Endothelial cell of umbilical vein (primary cell): ENCODE results near the gene LGALS4. TPM values are rescaled to one million over a fixed set of nuclear protein-coding genes. Genes with fewer than 3 reads are reported as not detected.

ENCODE experiments used
- BruUV-seq: library from RNA; stranded (reverse); fragments of 400-500 nt; replicated peaks from 2 replicates; lab custom pipeline; 2021; lab: Mats Ljungman, UMichigan
- CTCF ChIA-PET: fragments of 300-600, 350-600 bp; sonication (Branson Sonifier 250); formaldehyde crosslinking; loops from one replicate; lab custom pipeline; 2021; ENCODE audit warnings: antibody characterized with exemption, inconsistent platforms; lab: Charles Lee
- POLR2A ChIA-PET: fragments of 300-600, 350-600 bp; sonication (Branson Sonifier 250); formaldehyde crosslinking; loops from one replicate; lab custom pipeline; 2021; ENCODE audit warnings: antibody characterized with exemption, inconsistent platforms; lab: Charles Lee
- DNase-seq: peaks from one replicate; pipeline ENCODE4 v3.0.0-alpha.2; 2011; ENCODE audit warnings: low read depth, low spot score
- FAIRE-seq: peaks from 2 replicates; lab custom pipeline; 2011; peaks lifted over from hg19 to GRCh38; lab: Jason Lieb, UNC
- H2AFZ ChIP-seq: 2 replicates; pipeline ENCODE4 v1.6.0; 2012; ENCODE audit warnings: low read depth, low read length, control low read depth, inconsistent platforms
- H3K27ac ChIP-seq: 2 replicates; pipeline ENCODE4 v1.5.1; 2011; ENCODE audit warnings: low read depth, mild to moderate bottlenecking, control low read depth, low read length, moderate library complexity; ENCODE audit not compliant: insufficient read depth
- H3K27me3 ChIP-seq, 2 experiments: 2 replicates each; pipeline versions ENCODE4 v1.6.0 to v1.6.1; 2011; ENCODE audit warnings: low read length in 2 of 2, mixed read lengths in 1 of 2; ENCODE audit not compliant: control insufficient read depth in 2 of 2, insufficient read depth in 2 of 2
- H3K36me3 ChIP-seq, 2 experiments: 2 replicates in 1 of 2; 3 replicates in 1 of 2; pipeline ENCODE4 v1.5.1; 2011; ENCODE audit warnings: low read length in 2 of 2, mild to moderate bottlenecking in 1 of 2, moderate library complexity in 1 of 2; ENCODE audit not compliant: control insufficient read depth in 2 of 2, insufficient read depth in 2 of 2; ENCODE audit errors: extremely low read depth in 1 of 2
- H3K4me1 ChIP-seq: 3 replicates; pipeline ENCODE4 v1.5.1; 2011; ENCODE audit warnings: mild to moderate bottlenecking, low read length; ENCODE audit not compliant: control insufficient read depth, insufficient read depth; ENCODE audit errors: extremely low read depth
- H3K4me2 ChIP-seq: 2 replicates; pipeline ENCODE4 v1.6.1; 2011; ENCODE audit warnings: low read length, control low read depth, mixed read lengths; ENCODE audit not compliant: insufficient read depth
- H3K4me3 ChIP-seq, 3 experiments: fragments of 200-600 bp in 1 of 3; sonication (generic), shearing (Covaris generic) in 1 of 3; replicated peaks in 1 of 3; 2 replicates each; pipeline ENCODE4 v1.5.1; 2011 to 2016; ENCODE audit warnings: control low read depth in 3 of 3, low read length in 3 of 3, mild to moderate bottlenecking in 2 of 3, inconsistent platforms in 1 of 3, low read depth in 1 of 3, moderate library complexity in 1 of 3; ENCODE audit not compliant: insufficient read depth in 1 of 3
- H3K79me2 ChIP-seq: 2 replicates; pipeline ENCODE4 v1.6.0; 2012; ENCODE audit warnings: low read length, inconsistent platforms; ENCODE audit not compliant: control insufficient read depth, insufficient read depth
- H3K9ac ChIP-seq: replicated peaks from 2 replicates; pipeline ENCODE3; 2011; ENCODE audit warnings: low read length, control low read depth; ENCODE audit not compliant: insufficient read depth; ENCODE audit errors: extremely low read depth
- H3K9me1 ChIP-seq: replicated peaks from 3 replicates; pipeline ENCODE4 v1.6.0; 2011; ENCODE audit warnings: mild to moderate bottlenecking, low read length; ENCODE audit not compliant: control insufficient read depth, insufficient read depth; ENCODE audit errors: extremely low read depth
- H3K9me3 ChIP-seq: replicated peaks from 2 replicates; pipeline ENCODE4 v1.5.1; 2012; ENCODE audit warnings: low read length, inconsistent platforms; ENCODE audit not compliant: control insufficient read depth, insufficient read depth
- H4K20me1 ChIP-seq: replicated peaks from 2 replicates; pipeline ENCODE3; 2011; ENCODE audit warnings: mild to moderate bottlenecking, low read length; ENCODE audit not compliant: control insufficient read depth, insufficient read depth; ENCODE audit errors: extremely low read depth
- CTCF ChIP-seq, 2 donors: IDR thresholded peaks; 1 replicate in 1 of 2; 2 replicates in 1 of 2; pipeline ENCODE4 v1.5.1; 2011; ENCODE audit warnings: low read length in 2 of 2, mild to moderate bottlenecking in 2 of 2, moderate library complexity in 2 of 2, control low read depth in 1 of 2, inconsistent platforms in 1 of 2, low read depth in 1 of 2; ENCODE audit not compliant: insufficient read depth in 1 of 2; ENCODE audit errors: extremely low read depth in 1 of 2
- EZH2 ChIP-seq: IDR thresholded peaks from 2 replicates; pipeline ENCODE4 v1.6.1; 2012; ENCODE audit warnings: borderline replicate concordance, low read depth, mild to moderate bottlenecking, moderate library complexity, low read length, inconsistent platforms; ENCODE audit not compliant: severe bottlenecking
- FOS ChIP-seq: IDR thresholded peaks from 2 replicates; pipeline ENCODE4 v1.6.1; 2011; ENCODE audit warnings: mild to moderate bottlenecking, low read length, moderate library complexity, borderline replicate concordance; ENCODE audit not compliant: insufficient read depth
- GATA2 ChIP-seq: IDR thresholded peaks from 2 replicates; pipeline ENCODE4 v1.7.0; 2011; ENCODE audit warnings: low read depth, mild to moderate bottlenecking, moderate library complexity, mixed read lengths, low read length; ENCODE audit not compliant: insufficient read length, insufficient read depth
- JUN ChIP-seq: IDR thresholded peaks from 2 replicates; pipeline ENCODE4 v1.6.1; 2011; ENCODE audit warnings: borderline replicate concordance, low read depth; ENCODE audit not compliant: insufficient read length, insufficient read depth
- MAX ChIP-seq: IDR thresholded peaks from 2 replicates; pipeline ENCODE4 v1.6.1; 2011; ENCODE audit not compliant: insufficient read depth, insufficient read length
- MYC ChIP-seq: IDR thresholded peaks from one replicate; pipeline ENCODE4 v1.6.1; 2011; ENCODE audit warnings: mild to moderate bottlenecking, low read depth, low read length
- POLR2A ChIP-seq: IDR thresholded peaks from 2 replicates; pipeline ENCODE4 v1.6.1; 2012; ENCODE audit warnings: low read depth, mild to moderate bottlenecking, control low read depth, low read length
- POLR2AphosphoS5 ChIP-seq: IDR thresholded peaks from 2 replicates; pipeline ENCODE4 v1.6.1; 2012; ENCODE audit warnings: low read depth, mild to moderate bottlenecking, control low read depth, low read length, moderate library complexity; ENCODE audit not compliant: insufficient read depth
- dilution Hi-C: fragments of 300-500 bp; cut with MboI; formaldehyde crosslinking; loops from one replicate; pipeline ENCODE4 v1.15.0; 2019; ENCODE audit warnings: low sequenced_read_pairs; ENCODE audit not compliant: extremely low pct_ligation_motif_present
- intact Hi-C: fragments of 100-400 bp; cut with micrococcal nuclease; formaldehyde crosslinking; loops from one replicate; pipeline ENCODE4 v1.10.0; 2022
- polyA plus RNA-seq, 4 experiments: library from polyadenylated mRNA; depleted of rRNA in 3 of 4; stranded (reverse) in 3 of 4; unstranded in 1 of 4; fragments of >200 nt; gene quantifications; 2 replicates each; pipeline versions ENCODE4 v1.2.1 to v1.2.3, GENCODE V29; 2011 to 2012; ENCODE audit warnings: missing spikeins in 1 of 4
- total RNA-seq: library from RNA; stranded (reverse); gene quantifications from 2 replicates; pipeline ENCODE4 v1.2.3, GENCODE V29; 2021

The LGALS4 gene
- total and polyA plus RNA-seq, 2 donors (not counting 3 experiments of a cell fraction or from before 2014, with no cell fraction given): 0.19 TPM; not detected in 1

GRCh38 chr19:38841180-38841766 is 28.5 kb upstream of the LGALS4 start:
- DNase-seq (no peak), FAIRE-seq (no peak)
- peaks cover 59 to 88% of the 10 kb centered on the region in 2 experiments for H3K36me3 ChIP-seq
- H3K9me3 ChIP-seq: no peaks in the 10 kb centered on the region
- no peak overlapping the region for H3K4me3 ChIP-seq
- H3K9me1 ChIP-seq: no peaks in the 10 kb centered on the region
- no TSS peak for BruUV-seq
- no peak overlapping the region for H3K27ac ChIP-seq
- intact Hi-C loops (no loop called here), dilution Hi-C loops (no loop called here)
- CTCF ChIA-PET: interaction anchor here (0.8 to 1.5 kb wide), 2 partner anchors 28 to 46 kb away, joined by 3 read pairs; no protein-coding TSS in a partner anchor
- no peak overlapping the region for H3K4me2 ChIP-seq
- no peaks in the 10 kb centered on the region for H4K20me1 ChIP-seq
- H3K4me1 ChIP-seq: no peaks in the 10 kb centered on the region
- no peak overlapping the region for H3K9ac ChIP-seq
- POLR2A ChIA-PET: interaction anchor here (0.9 to 1.2 kb wide), 2 partner anchors 8 to 9 kb away, joined by 3 read pairs; partner anchors contain the start of gene ECH1
- TF ChIP-seq POLR2AphosphoS5: no peak
- no peak for TF ChIP-seq JUN
- no peak for TF ChIP-seq CTCF (IDR thresholded peaks at IDR 0.05; ENCODE audit: extremely low read depth in 1 of 2, insufficient read depth in 1 of 2, low read depth in 1 of 2, low read length in 2 of 2)
- TF ChIP-seq EZH2: no peak
- TF ChIP-seq GATA2: no peak
- TF ChIP-seq POLR2A: no peak
- TF ChIP-seq MYC: no peak
- TF ChIP-seq FOS: no peak
- TF ChIP-seq MAX: no peak
- H2AFZ ChIP-seq: no peak overlapping the region
- H3K27me3 ChIP-seq: no peaks in the 10 kb centered on the region
- peaks cover 49% of the 10 kb centered on the region for H3K79me2 ChIP-seq
